ENCODE measurements around the gene SLC12A3.

DNA sequence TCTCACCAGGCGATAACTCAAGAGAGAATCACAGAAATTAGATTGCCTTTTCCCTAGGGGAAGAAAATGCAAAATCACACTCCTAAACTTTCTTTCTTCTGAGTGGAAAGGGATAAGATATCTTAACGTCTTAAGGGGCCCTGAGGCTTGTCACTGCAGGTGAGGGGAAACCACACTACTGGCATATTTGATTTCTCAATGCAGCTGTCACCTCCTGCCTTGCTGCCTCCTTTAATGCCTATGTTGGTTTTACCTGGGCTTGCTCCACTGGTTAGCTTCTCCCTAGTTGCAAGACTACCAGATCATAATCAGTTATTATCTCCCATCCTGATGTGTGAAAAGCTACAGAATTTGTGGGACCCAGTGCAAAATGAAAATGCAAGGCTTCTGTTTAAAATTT lies 62.5 kb downstream of the SLC12A3 start:
- TF ChIP-seq, protein P1, sequence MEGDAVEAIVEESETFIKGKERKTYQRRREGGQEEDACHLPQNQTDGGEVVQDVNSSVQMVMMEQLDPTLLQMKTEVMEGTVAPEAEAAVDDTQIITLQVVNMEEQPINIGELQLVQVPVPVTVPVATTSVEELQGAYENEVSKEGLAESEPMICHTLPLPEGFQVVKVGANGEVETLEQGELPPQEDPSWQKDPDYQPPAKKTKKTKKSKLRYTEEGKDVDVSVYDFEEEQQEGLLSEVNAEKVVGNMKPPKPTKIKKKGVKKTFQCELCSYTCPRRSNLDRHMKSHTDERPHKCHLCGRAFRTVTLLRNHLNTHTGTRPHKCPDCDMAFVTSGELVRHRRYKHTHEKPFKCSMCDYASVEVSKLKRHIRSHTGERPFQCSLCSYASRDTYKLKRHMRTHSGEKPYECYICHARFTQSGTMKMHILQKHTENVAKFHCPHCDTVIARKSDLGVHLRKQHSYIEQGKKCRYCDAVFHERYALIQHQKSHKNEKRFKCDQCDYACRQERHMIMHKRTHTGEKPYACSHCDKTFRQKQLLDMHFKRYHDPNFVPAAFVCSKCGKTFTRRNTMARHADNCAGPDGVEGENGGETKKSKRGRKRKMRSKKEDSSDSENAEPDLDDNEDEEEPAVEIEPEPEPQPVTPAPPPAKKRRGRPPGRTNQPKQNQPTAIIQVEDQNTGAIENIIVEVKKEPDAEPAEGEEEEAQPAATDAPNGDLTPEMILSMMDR (IDR thresholded peaks at IDR 0.05) = no peak
- TF ChIP-seq POLR2A (IDR thresholded peaks at IDR 0.05) = no peak

All from adrenal gland (tissue), 5 donors.